Kidney (tissue), 14 donors: ENCODE data around the gene SORCS2. TPM values are rescaled to one million over a fixed set of nuclear protein-coding genes. Genes with fewer than 3 reads are reported as not detected.

Source experiments
- DNase-seq, 5 donors: peaks; one replicate each; pipeline ENCODE4 v3.0.0-alpha.2; 2013 to 2020
- FAIRE-seq: peaks from 2 replicates; lab custom pipeline; 2012; peaks lifted over from hg19 to GRCh38; lab: Jason Lieb, UNC
- H3K27ac ChIP-seq, 2 donors: one replicate each; pipeline ENCODE4 v1.7.0; 2013; ENCODE audit warnings: low read depth in 2 of 2, low read length in 2 of 2, inconsistent platforms in 1 of 2
- H3K27me3 ChIP-seq: one replicate; pipeline ENCODE4 v1.7.1; 2013; ENCODE audit warnings: low read length, inconsistent platforms; ENCODE audit not compliant: control insufficient read depth, insufficient read depth
- H3K36me3 ChIP-seq, 3 donors: one replicate each; pipeline versions ENCODE4 v1.7.0 to v1.7.1; 2013; ENCODE audit warnings: low read length in 3 of 3, control low read depth in 1 of 3, inconsistent platforms in 1 of 3; ENCODE audit not compliant: insufficient read depth in 3 of 3, control insufficient read depth in 2 of 3
- H3K4me1 ChIP-seq, 3 donors: one replicate each; pipeline versions ENCODE4 v1.7.0 to v1.7.1; 2013; ENCODE audit warnings: low read length in 3 of 3, inconsistent platforms in 1 of 3, low read depth in 1 of 3; ENCODE audit not compliant: control insufficient read depth in 2 of 3, insufficient read depth in 2 of 3
- H3K4me3 ChIP-seq, 3 donors: one replicate each; pipeline versions ENCODE4 v1.7.0 to v1.8.1; 2013; ENCODE audit warnings: low read length in 3 of 3, control low read depth in 1 of 3, inconsistent platforms in 1 of 3
- H3K9ac ChIP-seq, 3 donors: one replicate each; pipeline versions ENCODE4 v1.7.0 to v1.7.1; 2013; ENCODE audit warnings: low read length in 3 of 3, control low read depth in 1 of 3, inconsistent platforms in 1 of 3
- H3K9me3 ChIP-seq, 3 donors: one replicate each; pipeline versions ENCODE4 v1.7.0 to v1.7.1; 2013; ENCODE audit warnings: low read length in 3 of 3, control low read depth in 1 of 3, inconsistent platforms in 1 of 3; ENCODE audit not compliant: control insufficient read depth in 2 of 3, insufficient read depth in 1 of 3
- intact Hi-C: fragments of 100-400 bp; cut with DNase I; formaldehyde crosslinking; loops from one replicate; pipeline ENCODE4 v1.11.1; 2022
- polyA plus RNA-seq: library from polyadenylated mRNA; stranded (reverse); fragments of 350-450 nt; fragmentation: Illumina TruSeq; extraction: RNeasy Lipid Tissue Mini Kit (QIAGEN cat#74804); gene quantifications from one replicate; pipeline ENCODE4 v1.2.3, GENCODE V29; 2014; ENCODE audit warnings: low read depth, low replicate concordance; ENCODE audit not compliant: insufficient read depth
- total RNA-seq: library from RNA; stranded (reverse); fragmentation: NEBNext Ultra II Directional; extraction: Animal tissue kit (Norgen Biotek cat#: 25700); gene quantifications from one replicate; pipeline ENCODE4 v1.2.1, GENCODE V29; 2021
- TF ChIP-seq, protein P1 (sequence below): IDR thresholded peaks from 3 replicates; pipeline ENCODE4 v1.5.1; 2012; ENCODE audit warnings: mild to moderate bottlenecking, moderate library complexity, borderline replicate concordance; ENCODE audit not compliant: insufficient read depth; ENCODE audit errors: extremely low read depth
- donor health status: control.
- donor health status: control.
- donor health status: control.
- donor health status: control.
- donor health status: control.
- donor health status: DM: yes; HTN: yes; CAD: no.
- donor health status: Normal renal cell carcinoma (clear cell type).

SORCS2 gene
- total and polyA plus RNA-seq, 2 donors from 2014 or later: 6.1 to 9.1 TPM

DNA sequence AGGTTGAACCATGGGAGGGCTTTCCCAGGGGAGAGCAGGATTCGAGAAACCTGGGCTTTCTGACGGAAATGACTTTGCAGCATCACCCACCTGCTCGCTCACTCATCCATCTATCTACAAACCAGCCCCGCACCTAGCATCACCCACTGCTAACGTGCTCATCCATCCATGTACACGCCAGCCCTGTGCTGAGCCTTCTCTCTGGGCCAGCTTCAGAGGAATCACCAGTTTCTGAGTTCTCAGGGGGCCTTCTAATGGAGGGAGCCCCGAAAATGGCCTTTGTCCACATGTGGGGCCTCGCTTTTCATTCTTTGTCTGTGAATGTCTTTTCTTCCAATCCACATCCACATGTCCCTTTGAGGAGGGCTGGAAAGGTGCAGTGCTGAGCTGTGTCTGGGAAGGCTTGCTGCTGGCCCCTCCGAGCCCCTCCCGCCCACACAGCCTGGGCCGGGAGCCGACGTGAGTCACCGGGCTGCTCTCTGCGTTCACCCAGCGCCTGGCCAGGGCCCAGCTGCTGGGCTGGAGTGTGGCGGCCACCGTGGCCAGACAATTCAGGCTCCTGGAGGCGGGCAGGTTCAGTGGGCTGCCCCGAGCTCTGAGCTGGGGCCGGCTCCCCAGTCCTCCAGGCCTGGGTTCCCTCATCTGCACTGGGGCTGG, 14.7 kb downstream of the SORCS2 start:
- peak overlapping the region in 1 of 2 donors; percentile 37 for H3K27ac ChIP-seq
- H3K9me3 ChIP-seq: no peaks in the 10 kb centered on the region
- TF ChIP-seq, protein P1, sequence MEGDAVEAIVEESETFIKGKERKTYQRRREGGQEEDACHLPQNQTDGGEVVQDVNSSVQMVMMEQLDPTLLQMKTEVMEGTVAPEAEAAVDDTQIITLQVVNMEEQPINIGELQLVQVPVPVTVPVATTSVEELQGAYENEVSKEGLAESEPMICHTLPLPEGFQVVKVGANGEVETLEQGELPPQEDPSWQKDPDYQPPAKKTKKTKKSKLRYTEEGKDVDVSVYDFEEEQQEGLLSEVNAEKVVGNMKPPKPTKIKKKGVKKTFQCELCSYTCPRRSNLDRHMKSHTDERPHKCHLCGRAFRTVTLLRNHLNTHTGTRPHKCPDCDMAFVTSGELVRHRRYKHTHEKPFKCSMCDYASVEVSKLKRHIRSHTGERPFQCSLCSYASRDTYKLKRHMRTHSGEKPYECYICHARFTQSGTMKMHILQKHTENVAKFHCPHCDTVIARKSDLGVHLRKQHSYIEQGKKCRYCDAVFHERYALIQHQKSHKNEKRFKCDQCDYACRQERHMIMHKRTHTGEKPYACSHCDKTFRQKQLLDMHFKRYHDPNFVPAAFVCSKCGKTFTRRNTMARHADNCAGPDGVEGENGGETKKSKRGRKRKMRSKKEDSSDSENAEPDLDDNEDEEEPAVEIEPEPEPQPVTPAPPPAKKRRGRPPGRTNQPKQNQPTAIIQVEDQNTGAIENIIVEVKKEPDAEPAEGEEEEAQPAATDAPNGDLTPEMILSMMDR: no peak

GRCh38 chr4:7207628-7208231, 15.4 kb downstream of the SORCS2 start:
- peaks cover 0 to 5% (median 0%) of the 10 kb centered on the region in 3 donors for H3K4me1 ChIP-seq
- no peak overlapping the region for H3K4me3 ChIP-seq
- intact Hi-C loops: no loop called here
- no peaks in the 10 kb centered on the region for H3K36me3 ChIP-seq
- DNase-seq (peak in 2 of 5 donors; percentile 54 to 57), FAIRE-seq (no peak)
- TF ChIP-seq, protein P1: no peak
- H3K27me3 ChIP-seq: no peaks in the 10 kb centered on the region
- no peak overlapping the region for H3K27ac ChIP-seq
- no peaks in the 10 kb centered on the region for H3K9me3 ChIP-seq
- no peak overlapping the region for H3K9ac ChIP-seq

More for the DNA sequence above, 14.7 kb downstream of the SORCS2 start:
- Histone ChIP-seq H3K36me3 (no peaks in the 10 kb centered on the region), H3K4me3 (no peak overlapping the region), H3K9ac (no peak overlapping the region), H3K27me3 (no peaks in the 10 kb centered on the region), H3K4me1 (peaks cover 0 to 3% (median 0%) of the 10 kb centered on the region in 3 donors)
- FAIRE-seq (no peak), DNase-seq (peak in 3 of 5 donors; percentile 52 to 94 (median 84))
- intact Hi-C loops: no loop called here

- TF ChIP-seq, protein P1: no peak
- DNase-seq (peak in 1 of 5 donors; percentile 53), FAIRE-seq (no peak)
- Histone ChIP-seq H3K27ac (no peak overlapping the region), H3K27me3 (no peaks in the 10 kb centered on the region), H3K4me1 (peaks cover 0 to 5% (median 0%) of the 10 kb centered on the region in 3 donors), H3K36me3 (no peaks in the 10 kb centered on the region), H3K4me3 (no peak overlapping the region), H3K9ac (no peak overlapping the region), H3K9me3 (no peaks in the 10 kb centered on the region)
- intact Hi-C loops: no loop called here
These were observed 16.4 kb downstream of the SORCS2 start for GRCh38 chr4:7208509-7209451.
